Measurements from ENCODE around the gene ADAM33. TPM values are rescaled to one million over a fixed set of nuclear protein-coding genes. Genes with fewer than 3 reads are reported as not detected.

ADAM33 gene
- total RNA-seq, 1 experiment from 2014 or later = not detected

- Mint-ChIP-seq H3K36me3 (ENCODE audit: insufficient read depth, unreplicated experiment) (no peaks in the 10 kb centered on the region), H3K27ac (ENCODE audit: unreplicated experiment) (no peak overlapping the region), H3K9me3 (ENCODE audit: low read depth, unreplicated experiment) (no peaks in the 10 kb centered on the region), H3K27me3 (ENCODE audit: unreplicated experiment) (peaks cover 16% of the 10 kb centered on the region), H3K4me3 (ENCODE audit: low read depth, unreplicated experiment) (no peak overlapping the region), H3K4me1 (ENCODE audit: low read depth, unreplicated experiment) (no peaks in the 10 kb centered on the region)
- TF ChIP-seq CTCF (IDR thresholded peaks at IDR 0.05; ENCODE audit: unreplicated experiment) = no peak
- BruUV-seq (replicated peaks) = no TSS peak
- intact Hi-C loops (cut with micrococcal nuclease; ENCODE audit: unreplicated experiment) = no loop called here
- CTCF ChIA-PET = no interaction called here
- no peak for DNase-seq
Observed at GRCh38 chr20:3653921-3654320, 27.9 kb downstream of the ADAM33 start.

- peaks cover 9% of the 10 kb centered on the region for H3K27me3 Mint-ChIP-seq (ENCODE audit: unreplicated experiment)
- no peak overlapping the region for H3K27ac Mint-ChIP-seq (ENCODE audit: unreplicated experiment)
- H3K4me1 Mint-ChIP-seq (ENCODE audit: low read depth, unreplicated experiment) = no peaks in the 10 kb centered on the region
- no peak for DNase-seq
- H3K4me3 Mint-ChIP-seq (ENCODE audit: low read depth, unreplicated experiment) = no peak overlapping the region
- no peak for TF ChIP-seq CTCF (IDR thresholded peaks at IDR 0.05; ENCODE audit: unreplicated experiment)
- no peaks in the 10 kb centered on the region for H3K36me3 Mint-ChIP-seq (ENCODE audit: insufficient read depth, unreplicated experiment)
- CTCF ChIA-PET = interaction anchor here (0.6 kb wide), 1 partner anchor 243 kb away, joined by 5 read pairs; no protein-coding TSS in a partner anchor
- no peaks in the 10 kb centered on the region for H3K9me3 Mint-ChIP-seq (ENCODE audit: low read depth, unreplicated experiment)
- intact Hi-C loops (cut with micrococcal nuclease; ENCODE audit: unreplicated experiment) = no loop called here
- no TSS peak for BruUV-seq (replicated peaks)
Observed at GRCh38 chr20:3652676-3653596, 28.9 kb downstream of the ADAM33 start.

- TF ChIP-seq CTCF (IDR thresholded peaks at IDR 0.05; ENCODE audit: unreplicated experiment) = no peak
- Mint-ChIP-seq H3K27ac (ENCODE audit: unreplicated experiment) (no peak overlapping the region), H3K27me3 (ENCODE audit: unreplicated experiment) (peaks cover 9% of the 10 kb centered on the region), H3K9me3 (ENCODE audit: low read depth, unreplicated experiment) (no peaks in the 10 kb centered on the region), H3K4me1 (ENCODE audit: low read depth, unreplicated experiment) (no peaks in the 10 kb centered on the region), H3K36me3 (ENCODE audit: insufficient read depth, unreplicated experiment) (no peaks in the 10 kb centered on the region), H3K4me3 (ENCODE audit: low read depth, unreplicated experiment) (no peak overlapping the region)
- intact Hi-C loops (cut with micrococcal nuclease; ENCODE audit: unreplicated experiment) = no loop called here
- no TSS peak for BruUV-seq (replicated peaks)
- CTCF ChIA-PET = interaction anchor here (0.6 kb wide), 1 partner anchor 243 kb away, joined by 5 read pairs; no protein-coding TSS in a partner anchor
- DNase-seq = no peak
Observed at GRCh38 chr20:3652221-3652620, 29.6 kb downstream of the ADAM33 start.

GRCh38 chr20:3651204-3651962 lies 30.4 kb downstream of the ADAM33 start:
- no TSS peak for BruUV-seq (replicated peaks)
- DNase-seq = no peak
- Mint-ChIP-seq H3K9me3 (ENCODE audit: low read depth, unreplicated experiment) (no peaks in the 10 kb centered on the region), H3K36me3 (ENCODE audit: insufficient read depth, unreplicated experiment) (no peaks in the 10 kb centered on the region), H3K27me3 (ENCODE audit: unreplicated experiment) (peaks cover 9% of the 10 kb centered on the region), H3K4me3 (ENCODE audit: low read depth, unreplicated experiment) (no peak overlapping the region), H3K4me1 (ENCODE audit: low read depth, unreplicated experiment) (no peaks in the 10 kb centered on the region), H3K27ac (ENCODE audit: unreplicated experiment) (no peak overlapping the region)
- CTCF ChIA-PET = no interaction called here
- no peak for TF ChIP-seq CTCF (IDR thresholded peaks at IDR 0.05; ENCODE audit: unreplicated experiment)
- intact Hi-C loops (cut with micrococcal nuclease; ENCODE audit: unreplicated experiment) = no loop called here
